ENCODE measurements around the gene BCL3.
"Not testable (repeated sequence)": the region's sequence is repeated elsewhere in the genome, so short reads cannot be mapped to it uniquely, and the experiment has no call there.

The BCL3 gene

GRCh38 chr19:44759083-44759804 lies 10.7 kb downstream of the BCL3 start:
- DNase-seq, result no peak

- no peak for DNase-seq
Observed at GRCh38 chr19:44762038-44762437, 13.5 kb downstream of the BCL3 start.

- DNase-seq, result no peak
Observed at GRCh38 chr19:44765033-44765948, 16.8 kb downstream of the BCL3 start.

GRCh38 chr19:44765949-44766335 lies 17.4 kb downstream of the BCL3 start:
- no peak for DNase-seq

- no peak for DNase-seq
Observed at GRCh38 chr19:44767295-44768180, 19.0 kb downstream of the BCL3 start.

- DNase-seq, result peak; percentile 63
Observed at GRCh38 chr19:44770550-44771257, 22.2 kb downstream of the BCL3 start.

- not testable (repeated sequence) for DNase-seq
Observed at GRCh38 chr19:44772144-44772543, 23.6 kb downstream of the BCL3 start.

GRCh38 chr19:44772959-44773358 lies 24.5 kb downstream of the BCL3 start:
- no peak for DNase-seq

- no peak for DNase-seq
Observed at GRCh38 chr19:44775676-44776240, 27.2 kb downstream of the BCL3 start.

GRCh38 chr19:44776402-44777096 lies 28.0 kb downstream of the BCL3 start:
- no peak for DNase-seq

- no peak for DNase-seq
Observed at GRCh38 chr19:44777715-44778347, 29.3 kb downstream of the BCL3 start, which contains the start of gene CBLC. TSS of gene CBLC (plus strand) at chr19:44777890. CDS start at chr19:44777932, 42 bp downstream.

- no peak for DNase-seq
Observed at GRCh38 chr19:44779150-44779549, 30.6 kb downstream of the BCL3 start.

GRCh38 chr19:44781694-44782093 lies 33.2 kb downstream of the BCL3 start:
- not testable (repeated sequence) for DNase-seq

GRCh38 chr19:44782729-44783128 lies 34.2 kb downstream of the BCL3 start:
- no peak for DNase-seq

GRCh38 chr19:44783545-44783944 lies 35.0 kb downstream of the BCL3 start:
- no peak for DNase-seq

GRCh38 chr19:44785271-44785670 lies 36.8 kb downstream of the BCL3 start:
- no peak for DNase-seq

GRCh38 chr19:44785993-44786392 lies 37.5 kb downstream of the BCL3 start:
- DNase-seq, result no peak

- no peak for DNase-seq
Observed at GRCh38 chr19:44788971-44789370, 40.5 kb downstream of the BCL3 start.

- no peak for DNase-seq
Observed at GRCh38 chr19:44789943-44790483, 41.5 kb downstream of the BCL3 start.

- DNase-seq, result no peak
Observed at GRCh38 chr19:44792281-44792680, 43.8 kb downstream of the BCL3 start.
